ENCODE measurements around the gene SCAF8. TPM values are rescaled to one million over a fixed set of nuclear protein-coding genes. Genes with fewer than 3 reads are reported as not detected.

The SCAF8 gene
- total and polyA plus RNA-seq, 2 of the 4 experiments (the other 2 are of a cell fraction) = 16.1 to 23.5 TPM

- Histone ChIP-seq H2BK5ac (ENCODE audit: low read depth, low read length, poor library complexity, severe bottlenecking) (no peak overlapping the region), H3K4me3 (ENCODE audit: insufficient read depth, low read depth, low read length) (no peak overlapping the region), H2BK120ac (ENCODE audit: low read depth, low read length) (no peak overlapping the region), H3K4ac (ENCODE audit: low read depth, low read length) (no peak overlapping the region), H4K91ac (ENCODE audit: insufficient read depth, low read depth, low read length) (no peak overlapping the region), H3K18ac (ENCODE audit: low read depth, low read length) (no peak overlapping the region), H3K56ac (ENCODE audit: extremely low read depth, insufficient read depth, low read length) (no peak overlapping the region), H2AK5ac (ENCODE audit: low read depth, low read length) (no peak overlapping the region), H2AFZ (replicated peaks; ENCODE audit: low read length, poor library complexity) (no peak overlapping the region), H3K9me1 (ENCODE audit: insufficient read depth, low read length) (peaks cover 4% of the 10 kb centered on the region), H3K23ac (ENCODE audit: low read depth, low read length) (no peak overlapping the region), H4K5ac (ENCODE audit: low read depth, low read length) (no peak overlapping the region), H3K14ac (replicated peaks; ENCODE audit: low read depth, low read length) (no peak overlapping the region), H4K20me1 (ENCODE audit: insufficient read depth, low read length) (peaks cover 18% of the 10 kb centered on the region; the same call in 1 of the 2 replicates), H2BK20ac (ENCODE audit: low read depth, low read length) (no peak overlapping the region), H2BK15ac (ENCODE audit: low read depth, low read length) (no peak overlapping the region), H3K27ac (ENCODE audit: insufficient read depth, low read length) (no peak overlapping the region), H3K4me1 (ENCODE audit: control insufficient read depth, insufficient read depth, low read length) (peaks cover 3% of the 10 kb centered on the region), H2AK9ac (replicated peaks; ENCODE audit: low read depth, low read length, poor library complexity) (no peak overlapping the region), H3K36me3 (ENCODE audit: control insufficient read depth, insufficient read depth, low read length) (no peaks in the 10 kb centered on the region), H3K9ac (ENCODE audit: low read depth, low read length) (no peak overlapping the region), H4K8ac (ENCODE audit: low read depth in 2 of 2, low read length in 2 of 2) (no peak overlapping the region), H3K27me3 (ENCODE audit: control insufficient read depth, insufficient read depth, low read length) (no peaks in the 10 kb centered on the region), H3K9me3 (ENCODE audit: control insufficient read depth, insufficient read depth, low read length) (no peaks in the 10 kb centered on the region), H3K79me1 (ENCODE audit: low read depth in 1 of 2, low read length in 2 of 2) (peaks cover 17 to 31% of the 10 kb centered on the region in 2 experiments), H3K4me2 (ENCODE audit: low read depth, low read length) (no peak overlapping the region)
- CTCF ChIA-PET = no interaction called here
- WGBS, 2 experiments (ENCODE audit: extremely low coverage in 2 of 2, insufficient read length in 1 of 2) = 96% methylated on average over 5 of the region's 8 CpGs; no CpG with 5 or more reads in 1 of the 2 experiments
- intact Hi-C loops (cut with micrococcal nuclease) = loop anchor here (5.0 kb wide), 1 partner anchor 440 kb away; the partner anchor contains the start of gene TFB1M
- POLR2A ChIA-PET (ENCODE audit: unreplicated experiment) = no interaction called here
- DNase-seq (no peak), ATAC-seq (ENCODE audit: low read depth) (no peak)
- BruUV-seq (replicated peaks) = no TSS peak
- TF ChIP-seq CTCF (conservative IDR thresholded peaks at IDR 0.05; ENCODE audit: low read depth, low read length) (no peak), NFE2L2 (IDR thresholded peaks at IDR 0.05; ENCODE audit: low read depth, low read length) (no peak), RAD21 (IDR thresholded peaks at IDR 0.05; ENCODE audit: low read length) (no peak), MAZ (IDR thresholded peaks at IDR 0.05; ENCODE audit: borderline replicate concordance, low read depth, low read length) (no peak), BHLHE40 (IDR thresholded peaks at IDR 0.05; ENCODE audit: low read depth, low read length) (no peak), CHD1 (IDR thresholded peaks at IDR 0.05; ENCODE audit: low read depth, low read length) (no peak), RCOR1 (IDR thresholded peaks at IDR 0.05; ENCODE audit: insufficient replicate concordance, low read length) (no peak), MXI1 (IDR thresholded peaks at IDR 0.05; ENCODE audit: borderline replicate concordance, low read depth, low read length) (no peak), FOS (IDR thresholded peaks at IDR 0.05; ENCODE audit: low read depth, low read length) (no peak), SMC3 (IDR thresholded peaks at IDR 0.05; ENCODE audit: low read depth, low read length) (no peak), ELK1 (IDR thresholded peaks at IDR 0.05; ENCODE audit: borderline replicate concordance, low read depth, low read length) (no peak), CEBPB (IDR thresholded peaks at IDR 0.05; ENCODE audit: low read depth, low read length) (no peak), POLR2A (IDR thresholded peaks at IDR 0.05; ENCODE audit: low read depth, low read length) (no peak), USF2 (IDR thresholded peaks at IDR 0.05; ENCODE audit: low read depth, low read length) (no peak), RFX5 (IDR thresholded peaks at IDR 0.05; ENCODE audit: low read depth, low read length) (no peak)
- in situ Hi-C loops (cut with MboI; ENCODE audit: low sequenced_read_pairs) = no loop called here
- dilution Hi-C loops (cut with HindIII; ENCODE audit: low sequenced_read_pairs, unreplicated experiment) = no loop called here
These were observed 139.4 kb downstream of the SCAF8 start for GRCh38 chr6:154872542-154873114.
